CD8-positive, alpha-beta memory T cell (primary cell): ENCODE measurements around the gene MEIOB. TPM values are rescaled to one million over a fixed set of nuclear protein-coding genes. Genes with fewer than 3 reads are reported as not detected.

Experiments
- CTCF ChIA-PET: fragments of 350-600 bp; sonication (Branson Sonifier 250); formaldehyde crosslinking; loops from one replicate; lab custom pipeline; 2021; ENCODE audit warnings: antibody characterized with exemption; lab: Charles Lee
- POLR2A ChIA-PET: fragments of 350-600 bp; sonication (Branson Sonifier 250); formaldehyde crosslinking; loops from one replicate; lab custom pipeline; 2021; ENCODE audit warnings: antibody characterized with exemption; lab: Charles Lee
- DNase-seq, 5 donors: peaks; one replicate each; pipeline versions ENCODE4 v3.0.0 to v3.0.0-alpha.2; 2020 to 2022; ENCODE audit warnings: mixed read lengths in 1 of 5
- H3K27ac ChIP-seq: one replicate; pipeline ENCODE4 v1.7.0; 2013; ENCODE audit warnings: low read depth, mild to moderate bottlenecking, low read length, moderate library complexity
- H3K27me3 ChIP-seq: 2 replicates; pipeline ENCODE4 v1.7.0; 2013; ENCODE audit warnings: low read length, mild to moderate bottlenecking; ENCODE audit not compliant: insufficient read depth, poor library complexity, severe bottlenecking
- H3K36me3 ChIP-seq: 2 replicates; pipeline ENCODE4 v1.7.0; 2013; ENCODE audit warnings: mild to moderate bottlenecking, low read length, moderate library complexity; ENCODE audit not compliant: insufficient read depth
- H3K4me1 ChIP-seq: 2 replicates; pipeline ENCODE4 v1.7.0; 2013; ENCODE audit warnings: mild to moderate bottlenecking, low read length, moderate library complexity; ENCODE audit not compliant: insufficient read depth
- H3K4me3 ChIP-seq: 2 replicates; pipeline ENCODE4 v1.7.0; 2013; ENCODE audit warnings: mild to moderate bottlenecking, low read length
- H3K9me3 ChIP-seq: 2 replicates; pipeline ENCODE4 v1.7.0; 2013; ENCODE audit warnings: mild to moderate bottlenecking, low read length
- H3K27ac Mint-ChIP-seq, 8 donors: one replicate each; pipeline ENCODE4 v1.8.0; 2020 to 2021; ENCODE audit warnings: mixed read lengths in 8 of 8, mild to moderate bottlenecking in 6 of 8, inconsistent platforms in 3 of 8, moderate library complexity in 3 of 8
- H3K27me3 Mint-ChIP-seq, 2 donors: one replicate each; pipeline ENCODE4 v1.8.0; 2020 to 2021; ENCODE audit warnings: mixed read lengths in 2 of 2, mild to moderate bottlenecking in 1 of 2, moderate library complexity in 1 of 2
- H3K36me3 Mint-ChIP-seq, 3 donors: one replicate each; pipeline ENCODE4 v1.8.0; 2020 to 2021; ENCODE audit warnings: mixed read lengths in 3 of 3, inconsistent platforms in 1 of 3, mild to moderate bottlenecking in 1 of 3
- H3K4me1 Mint-ChIP-seq, 3 donors: one replicate each; pipeline ENCODE4 v1.8.0; 2020 to 2021; ENCODE audit warnings: mixed read lengths in 3 of 3, inconsistent platforms in 1 of 3, mild to moderate bottlenecking in 1 of 3
- H3K4me3 Mint-ChIP-seq, 7 donors: one replicate each; pipeline ENCODE4 v1.8.0; 2020 to 2021; ENCODE audit warnings: mixed read lengths in 7 of 7, mild to moderate bottlenecking in 6 of 7, moderate library complexity in 4 of 7, inconsistent platforms in 2 of 7
- H3K9me3 Mint-ChIP-seq, 5 donors: one replicate each; pipeline ENCODE4 v1.8.0; 2020 to 2022; ENCODE audit warnings: mixed read lengths in 5 of 5, mild to moderate bottlenecking in 3 of 5, moderate library complexity in 2 of 5, inconsistent platforms in 1 of 5
- polyA plus RNA-seq: library from polyadenylated mRNA; unstranded; fragments of 300-500 nt; fragmentation: Illumina TruSeq; gene quantifications from one replicate; pipeline ENCODE4 v1.2.3, GENCODE V29; 2021
- total RNA-seq, 2 experiments: library from RNA; stranded (reverse); gene quantifications; one replicate each; pipeline ENCODE4 v1.2.3, GENCODE V29; 2021

MEIOB gene
- total and polyA plus RNA-seq, 3 experiments from 2014 or later: not detected

- ChIA-PET POLR2A (interaction anchor here (0.6 to 2.5 kb wide), 2 partner anchors 9 to 1491 kb away, joined by 4 to 9 read pairs; partner anchors contain the start of genes NUBP2 and SPSB3), CTCF (interaction anchor here (1.4 kb wide), 1 partner anchor 10 kb away, joined by 6 read pairs; the partner anchor contains the start of genes NUBP2 and SPSB3)
- Histone ChIP-seq H3K4me3 (no peak overlapping the region), H3K4me1 (no peaks in the 10 kb centered on the region), H3K27ac (no peak overlapping the region), H3K36me3 (peaks cover 4% of the 10 kb centered on the region), H3K9me3 (no peaks in the 10 kb centered on the region), H3K27me3 (no peaks in the 10 kb centered on the region)
- peak overlapping the region in 1 of 8 donors; percentile 29 for H3K27ac Mint-ChIP-seq
- peaks cover 2 to 18% (median 3%) of the 10 kb centered on the region in 3 donors for H3K36me3 Mint-ChIP-seq
- H3K9me3 Mint-ChIP-seq: peaks cover 1 to 2% (median 2%) of the 10 kb centered on the region in 5 donors
- no peaks in the 10 kb centered on the region for H3K27me3 Mint-ChIP-seq
- H3K4me3 Mint-ChIP-seq: no peak overlapping the region
- H3K4me1 Mint-ChIP-seq: peaks cover 0 to 3% (median 1%) of the 10 kb centered on the region in 3 donors
- DNase-seq: no peak
Observed at GRCh38 chr16:1791943-1792812, 79.8 kb downstream of the MEIOB start.

- Mint-ChIP-seq H3K4me1 (peaks cover 0 to 7% (median 1%) of the 10 kb centered on the region in 3 donors), H3K4me3 (no peak overlapping the region), H3K9me3 (no peaks in the 10 kb centered on the region), H3K27me3 (no peaks in the 10 kb centered on the region), H3K27ac (no peak overlapping the region), H3K36me3 (peaks cover 0 to 24% (median 3%) of the 10 kb centered on the region in 3 donors)
- no peak for DNase-seq
- H3K27me3 ChIP-seq: no peaks in the 10 kb centered on the region
- no peak overlapping the region for H3K4me3 ChIP-seq
- H3K36me3 ChIP-seq: peaks cover 9% of the 10 kb centered on the region
- no peaks in the 10 kb centered on the region for H3K4me1 ChIP-seq
- H3K27ac ChIP-seq: no peak overlapping the region
- ChIA-PET POLR2A (interaction anchor here (0.6 to 2.5 kb wide), 2 partner anchors 9 to 86 kb away, joined by 3 to 9 read pairs; partner anchors contain the start of genes NUBP2 and SPSB3), CTCF (interaction anchor here (1.4 kb wide), 1 partner anchor 9 kb away, joined by 6 read pairs; the partner anchor contains the start of genes NUBP2 and SPSB3)
- no peaks in the 10 kb centered on the region for H3K9me3 ChIP-seq
Observed at GRCh38 chr16:1791256-1791942, 80.6 kb downstream of the MEIOB start.

- H3K9me3 ChIP-seq: no peaks in the 10 kb centered on the region
- Mint-ChIP-seq H3K27ac (no peak overlapping the region), H3K4me1 (peaks cover 0 to 12% (median 1%) of the 10 kb centered on the region in 3 donors), H3K36me3 (peaks cover 0 to 28% (median 3%) of the 10 kb centered on the region in 3 donors), H3K4me3 (no peak overlapping the region), H3K9me3 (no peaks in the 10 kb centered on the region), H3K27me3 (no peaks in the 10 kb centered on the region)
- CTCF ChIA-PET: interaction anchor here (1.4 kb wide), 1 partner anchor 8 kb away, joined by 6 read pairs; the partner anchor contains the start of genes NUBP2 and SPSB3
- no peak overlapping the region for H3K4me3 ChIP-seq
- peaks cover 9% of the 10 kb centered on the region for H3K36me3 ChIP-seq
- H3K27ac ChIP-seq: no peak overlapping the region
- POLR2A ChIA-PET: interaction anchor here (0.6 to 2.5 kb wide), 2 partner anchors 8 to 86 kb away, joined by 3 to 9 read pairs; partner anchors contain the start of genes NUBP2 and SPSB3
- H3K4me1 ChIP-seq: peaks cover 2% of the 10 kb centered on the region
- DNase-seq: no peak
- no peaks in the 10 kb centered on the region for H3K27me3 ChIP-seq
Observed at GRCh38 chr16:1790611-1791255, 81.2 kb downstream of the MEIOB start.

GRCh38 chr16:1790261-1790610 is 81.7 kb downstream of the MEIOB start:
- POLR2A ChIA-PET: interaction anchor here (2.5 kb wide), 1 partner anchor 7 kb away, joined by 9 read pairs; the partner anchor contains the start of genes NUBP2 and SPSB3
- CTCF ChIA-PET: no interaction called here
- Histone ChIP-seq H3K9me3 (no peaks in the 10 kb centered on the region), H3K27me3 (no peaks in the 10 kb centered on the region), H3K4me1 (peaks cover 7% of the 10 kb centered on the region), H3K27ac (no peak overlapping the region), H3K36me3 (peaks cover 9% of the 10 kb centered on the region), H3K4me3 (no peak overlapping the region)
- H3K4me1 Mint-ChIP-seq: peaks cover under 1 to 17% (median 5%) of the 10 kb centered on the region in 3 donors
- H3K27me3 Mint-ChIP-seq: no peaks in the 10 kb centered on the region
- no peak overlapping the region for H3K4me3 Mint-ChIP-seq
- H3K9me3 Mint-ChIP-seq: no peaks in the 10 kb centered on the region
- H3K36me3 Mint-ChIP-seq: peaks cover 0 to 32% (median 3%) of the 10 kb centered on the region in 3 donors
- peak overlapping the region in 1 of 8 donors; percentile 69 for H3K27ac Mint-ChIP-seq
- no peak for DNase-seq

GRCh38 chr16:1789643-1790045 is 82.3 kb downstream of the MEIOB start:
- Mint-ChIP-seq H3K27ac (no peak overlapping the region), H3K4me1 (peaks cover 4 to 21% (median 9%) of the 10 kb centered on the region in 3 donors), H3K9me3 (no peaks in the 10 kb centered on the region), H3K4me3 (no peak overlapping the region), H3K36me3 (peaks cover 0 to 33% (median 3%) of the 10 kb centered on the region in 3 donors), H3K27me3 (no peaks in the 10 kb centered on the region)
- Histone ChIP-seq H3K27me3 (no peaks in the 10 kb centered on the region), H3K4me3 (no peak overlapping the region), H3K27ac (no peak overlapping the region), H3K36me3 (peaks cover 9% of the 10 kb centered on the region), H3K4me1 (peaks cover 12% of the 10 kb centered on the region), H3K9me3 (no peaks in the 10 kb centered on the region)
- ChIA-PET CTCF (no interaction called here), POLR2A (no interaction called here)
- no peak for DNase-seq

- DNase-seq: no peak
- POLR2A ChIA-PET: no interaction called here
- Histone ChIP-seq H3K4me1 (peaks cover 18% of the 10 kb centered on the region), H3K9me3 (no peaks in the 10 kb centered on the region), H3K27ac (no peak overlapping the region), H3K27me3 (no peaks in the 10 kb centered on the region), H3K36me3 (peaks cover 9% of the 10 kb centered on the region), H3K4me3 (no peak overlapping the region)
- Mint-ChIP-seq H3K27ac (peak overlapping the region in 1 of 8 donors; percentile 85), H3K4me3 (peak overlapping the region in 1 of 7 donors; percentile 75), H3K36me3 (peaks cover 0 to 33% (median 3%) of the 10 kb centered on the region in 3 donors), H3K4me1 (peaks cover 9 to 27% (median 10%) of the 10 kb centered on the region in 3 donors), H3K27me3 (no peaks in the 10 kb centered on the region), H3K9me3 (no peaks in the 10 kb centered on the region)
- CTCF ChIA-PET: no interaction called here
Observed at GRCh38 chr16:1788708-1789100, 83.3 kb downstream of the MEIOB start.

- Mint-ChIP-seq H3K27me3 (no peaks in the 10 kb centered on the region), H3K27ac (no peak overlapping the region), H3K4me3 (no peak overlapping the region), H3K9me3 (no peaks in the 10 kb centered on the region), H3K4me1 (peaks cover 12 to 32% (median 14%) of the 10 kb centered on the region in 3 donors), H3K36me3 (peaks cover 0 to 36% (median 3%) of the 10 kb centered on the region in 3 donors)
- no peak overlapping the region for H3K27ac ChIP-seq
- H3K4me3 ChIP-seq: no peak overlapping the region
- no peak for DNase-seq
- H3K4me1 ChIP-seq: peaks cover 18% of the 10 kb centered on the region
- CTCF ChIA-PET: no interaction called here
- POLR2A ChIA-PET: no interaction called here
- no peaks in the 10 kb centered on the region for H3K27me3 ChIP-seq
- H3K36me3 ChIP-seq: peaks cover 9% of the 10 kb centered on the region
- H3K9me3 ChIP-seq: no peaks in the 10 kb centered on the region
Observed at GRCh38 chr16:1788095-1788707, 83.8 kb downstream of the MEIOB start.
